GM12873 (cell line): ENCODE measurements around the gene SLC35A3.

Source experiments
- CTCF ChIP-seq: IDR thresholded peaks from 2 replicates; pipeline ENCODE4 v1.5.1; 2012; ENCODE audit warnings: low read depth, mild to moderate bottlenecking, moderate library complexity, low read length, control low read depth; ENCODE audit not compliant: insufficient read depth; ENCODE audit errors: missing control alignments

Gene SLC35A3

GRCh38 chr1:99980928-99981327, 11.1 kb downstream of the SLC35A3 start:
- TF ChIP-seq CTCF = no peak

GRCh38 chr1:99986656-99987225, 16.9 kb downstream of the SLC35A3 start:
- TF ChIP-seq CTCF = no peak

GRCh38 chr1:99988210-99988765, 18.5 kb downstream of the SLC35A3 start:
- TF ChIP-seq CTCF = no peak

GRCh38 chr1:99992044-99992722, 22.4 kb downstream of the SLC35A3 start:
- TF ChIP-seq CTCF = no peak

- TF ChIP-seq CTCF = no peak
Observed at GRCh38 chr1:99992760-99993467, 23.1 kb downstream of the SLC35A3 start.

GRCh38 chr1:99993468-99993845, 23.7 kb downstream of the SLC35A3 start:
- no peak for TF ChIP-seq CTCF

- TF ChIP-seq CTCF = no peak
Observed at GRCh38 chr1:99994496-99994895, 24.7 kb downstream of the SLC35A3 start.
